ENCODE data around the gene GDAP1L1.
"Not testable (repeated sequence)": the region's sequence is repeated elsewhere in the genome, so short reads cannot be mapped to it uniquely, and the experiment has no call there.

Gene GDAP1L1

GRCh38 chr20:44221368-44221954 is 25.6 kb upstream of the GDAP1L1 start:
- no peak for DNase-seq

GRCh38 chr20:44222027-44222426 is 25.1 kb upstream of the GDAP1L1 start:
- DNase-seq: no peak

GRCh38 chr20:44222633-44223368 is 24.3 kb upstream of the GDAP1L1 start:
- DNase-seq: no peak

DNA sequence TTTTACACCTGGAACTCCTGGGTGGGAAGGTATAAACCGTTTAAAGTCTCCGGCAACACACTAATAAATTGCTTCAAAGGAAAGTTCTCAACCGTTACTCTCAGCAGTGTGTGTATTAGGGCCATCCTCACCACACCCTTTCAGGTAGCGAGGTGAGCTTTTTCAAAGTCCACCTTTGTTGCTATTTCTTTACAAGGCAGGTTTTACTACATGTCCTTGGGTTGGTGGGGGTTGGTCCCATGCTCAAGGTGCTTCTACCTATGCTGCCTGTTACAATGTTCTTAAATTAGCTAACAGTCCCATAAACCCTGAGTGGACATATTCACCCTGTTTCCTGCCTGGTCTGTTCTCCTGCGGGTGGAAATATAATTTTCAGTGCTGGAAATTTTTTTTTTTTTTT is 23.4 kb upstream of the GDAP1L1 start:
- DNase-seq: no peak

DNA sequence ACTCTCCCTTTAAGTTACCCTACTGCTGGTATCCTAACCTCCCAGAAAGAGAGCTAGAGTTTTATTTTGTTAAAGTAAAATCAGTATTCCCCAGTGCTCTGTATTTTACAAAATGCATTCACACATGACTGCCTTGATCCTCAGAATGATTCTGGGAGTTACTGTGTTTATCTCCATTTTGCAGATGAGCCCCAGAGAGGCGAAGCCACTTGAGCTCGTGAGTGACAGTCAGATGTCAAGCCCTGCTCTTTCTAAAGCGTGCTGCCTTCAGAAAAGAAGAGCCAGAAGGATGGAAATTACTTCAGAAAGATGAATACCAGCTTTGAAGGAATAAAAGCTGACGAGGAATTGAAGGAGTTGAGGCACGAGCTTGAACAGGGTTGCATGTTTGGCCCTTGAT is 22.5 kb upstream of the GDAP1L1 start:
- DNase-seq: no peak

- DNase-seq: no peak
These were observed 18.4 kb upstream of the GDAP1L1 start for GRCh38 chr20:44228465-44229258.

GRCh38 chr20:44231193-44231592 is 15.9 kb upstream of the GDAP1L1 start:
- DNase-seq: no peak

DNA sequence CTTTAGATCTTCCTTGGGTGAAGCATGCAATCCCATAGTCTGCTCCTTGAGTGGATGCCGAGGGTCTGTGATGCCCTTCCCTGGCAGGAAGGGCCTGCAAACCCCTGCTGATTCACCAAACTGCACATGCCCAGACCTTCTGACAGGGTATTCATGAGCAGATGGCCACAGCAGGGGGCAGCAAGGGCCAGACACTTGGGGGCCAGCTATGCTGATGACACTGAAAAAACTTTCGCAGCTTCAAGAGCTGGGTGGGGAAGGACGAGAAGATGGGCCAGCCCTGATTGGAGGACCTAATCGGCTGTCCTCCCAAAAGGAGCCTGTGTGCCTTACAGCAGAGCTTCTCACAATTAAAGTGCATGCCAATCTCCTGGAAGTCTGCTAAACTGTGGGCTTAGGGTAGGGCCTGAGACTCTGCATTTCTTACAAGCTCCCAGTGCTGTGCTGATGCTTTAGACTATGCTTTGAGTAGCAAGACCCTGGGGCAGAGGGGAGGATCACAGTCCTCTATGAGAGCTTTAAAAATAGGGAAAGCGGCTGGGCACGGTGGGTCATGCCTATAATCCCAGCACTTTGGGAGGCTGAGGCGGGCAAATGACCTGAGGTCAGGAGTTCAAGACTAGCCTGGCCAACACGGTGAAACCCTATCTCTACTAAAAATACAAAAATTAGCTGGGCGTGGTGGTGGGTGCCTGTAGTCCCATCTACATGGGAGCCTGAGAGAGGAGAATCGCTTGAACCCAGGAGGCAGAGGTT is 15.2 kb upstream of the GDAP1L1 start:
- no peak for DNase-seq

- not testable (repeated sequence) for DNase-seq
These were observed 14.6 kb upstream of the GDAP1L1 start for GRCh38 chr20:44232469-44232856.

DNA sequence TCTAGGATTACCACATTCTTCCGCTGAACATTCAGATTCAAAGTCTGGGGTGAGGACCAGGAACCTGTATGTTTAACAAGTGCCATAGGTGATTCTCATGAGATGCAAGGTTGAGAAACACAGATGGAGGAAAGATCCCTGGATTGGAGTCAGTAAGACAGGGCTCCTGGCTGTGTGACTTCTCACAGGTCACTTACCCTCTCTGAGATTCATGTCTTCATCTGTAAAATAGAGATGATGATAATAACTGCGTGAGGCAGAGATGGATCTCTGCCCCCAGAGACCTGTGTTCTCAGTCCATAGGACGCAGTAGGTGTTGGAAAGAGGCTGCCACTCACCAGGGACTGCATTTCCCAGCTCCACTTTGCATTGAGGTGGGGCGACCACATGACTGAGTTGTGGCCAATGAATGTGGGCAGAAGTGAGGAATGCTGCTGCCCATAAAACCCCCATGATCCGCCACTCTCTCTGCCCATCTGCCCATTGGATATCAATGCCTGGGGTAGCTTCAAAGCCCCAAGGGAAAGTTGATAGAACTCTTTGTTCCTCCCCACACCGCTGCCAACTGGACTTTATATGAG is 13.6 kb upstream of the GDAP1L1 start:
- DNase-seq: no peak

GRCh38 chr20:44234566-44235317 is 12.4 kb upstream of the GDAP1L1 start:
- no peak for DNase-seq

DNA sequence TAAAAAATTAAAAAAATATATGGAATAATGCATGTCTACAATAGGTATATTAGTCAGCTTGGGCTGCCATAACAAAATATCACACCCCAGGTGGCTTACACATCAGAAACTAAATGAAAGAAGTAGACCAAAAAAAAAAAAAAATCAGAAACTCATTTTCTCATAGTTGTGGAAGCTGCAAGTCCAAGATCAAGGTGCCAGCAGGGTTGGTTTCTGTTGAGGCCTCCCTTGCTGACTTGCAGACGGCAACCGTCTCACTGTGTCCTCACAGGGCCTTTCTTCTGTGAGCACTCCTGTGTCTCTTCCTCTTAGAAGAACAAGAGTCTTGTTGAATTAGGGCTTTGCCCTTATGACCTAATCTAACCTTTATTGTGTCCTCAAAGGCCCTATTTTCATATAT is 11.4 kb upstream of the GDAP1L1 start:
- DNase-seq: no peak

DNA sequence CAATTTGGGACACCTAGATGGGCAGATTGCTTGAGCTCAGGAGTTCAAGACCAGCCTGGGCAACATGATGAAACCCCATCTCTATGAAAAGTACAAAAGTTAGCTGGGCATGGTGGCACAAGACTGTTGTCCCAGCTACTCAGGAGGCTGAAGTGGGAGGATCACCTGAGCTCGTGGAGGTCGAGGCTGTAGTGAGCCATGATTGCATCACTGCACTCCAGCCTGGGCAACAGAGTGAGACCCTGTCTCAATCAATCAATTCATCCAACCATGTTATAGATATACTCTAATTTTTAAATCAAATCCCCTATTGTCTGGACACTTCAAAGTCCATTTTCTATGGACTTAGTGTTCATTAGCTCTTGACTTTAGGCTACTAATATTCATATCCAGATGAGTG is 10.3 kb upstream of the GDAP1L1 start:
- DNase-seq: not testable (repeated sequence)

DNA sequence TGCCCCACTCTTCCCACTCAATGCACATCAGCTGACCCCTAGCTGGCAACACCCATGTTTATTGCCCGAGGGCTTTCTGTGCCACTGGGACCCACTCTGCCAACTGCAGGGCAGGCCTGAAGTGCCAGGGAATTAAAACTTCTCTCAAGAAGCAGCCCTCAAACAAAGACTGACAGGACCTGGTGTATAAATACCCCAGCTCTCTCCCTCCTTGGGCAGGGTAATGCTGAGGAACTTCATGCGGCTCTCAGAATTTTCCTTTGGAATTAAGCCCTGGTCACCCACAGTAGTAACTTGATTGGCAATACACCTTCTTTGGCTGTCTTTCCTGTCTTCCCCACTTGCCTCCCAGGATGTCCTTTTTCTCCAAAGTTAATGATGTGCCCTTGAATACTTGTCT is 5.3 kb upstream of the GDAP1L1 start:
- no peak for DNase-seq

DNA sequence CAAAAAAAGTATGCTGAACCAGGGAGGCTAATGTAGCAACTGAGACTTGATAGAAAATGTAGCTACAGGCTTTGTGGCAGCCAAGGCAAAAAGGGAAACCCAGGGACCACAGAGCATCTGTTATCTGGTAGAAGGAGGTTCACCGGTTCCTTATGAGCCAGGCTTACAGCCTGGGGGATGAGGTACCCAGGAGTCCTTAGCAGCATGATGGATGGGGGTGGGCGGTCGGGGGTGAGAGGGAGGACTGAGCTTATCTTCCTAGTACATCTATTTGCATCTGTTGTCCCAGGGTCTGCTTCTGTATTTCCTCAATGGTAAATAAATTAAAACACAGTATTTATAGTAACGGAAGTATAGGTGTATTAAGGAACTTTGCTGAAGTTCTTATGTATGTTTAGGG is 1.1 kb upstream of the GDAP1L1 start:
- DNase-seq: no peak

DNA sequence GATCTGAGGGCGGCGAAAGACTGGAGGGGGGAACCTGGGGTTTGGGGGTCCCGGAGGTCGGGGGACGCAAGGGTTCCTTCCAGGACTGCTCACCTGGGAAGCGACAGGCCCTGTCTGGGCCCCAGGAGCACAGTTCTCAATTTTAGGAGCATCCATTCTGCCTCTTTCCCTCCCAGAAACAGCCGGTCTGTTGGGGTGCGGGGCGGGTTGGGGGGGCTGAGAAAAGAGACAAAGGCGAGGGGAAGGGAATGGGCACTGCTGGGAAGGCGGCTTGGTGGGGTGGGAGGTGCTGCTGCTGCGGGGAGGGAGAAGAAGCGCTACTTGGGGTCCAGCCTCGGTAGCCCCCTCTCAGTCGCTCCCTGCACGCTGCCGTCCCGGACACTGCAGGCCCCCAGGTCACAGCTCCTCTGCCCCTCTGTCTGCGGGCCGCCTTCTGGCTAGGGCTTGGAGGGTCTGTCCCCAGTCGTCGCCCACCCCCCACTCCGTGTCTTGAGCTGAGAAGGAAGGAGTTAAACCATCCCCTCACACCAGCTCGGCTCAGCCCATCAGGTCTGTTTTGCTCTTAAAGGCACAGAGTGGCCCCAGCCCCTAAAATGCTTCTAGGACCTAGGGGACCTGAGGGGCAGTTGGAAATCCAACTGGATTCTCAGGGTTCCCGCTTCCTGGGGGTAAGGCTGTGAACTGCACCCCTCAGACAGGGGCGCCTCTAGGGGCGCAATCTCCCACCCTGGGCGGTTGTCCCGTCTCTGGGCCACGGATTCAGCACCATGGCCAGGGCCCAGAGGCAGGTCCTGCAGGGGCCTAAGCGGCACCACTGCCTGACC is 690 bp downstream of the GDAP1L1 start:
- peak; percentile 46 to 56 for DNase-seq

- no peak for DNase-seq
These were observed 1.3 kb downstream of the GDAP1L1 start for GRCh38 chr20:44248410-44248759.

- DNase-seq: no peak
These were observed 4.2 kb downstream of the GDAP1L1 start for GRCh38 chr20:44251284-44251683.

DNA sequence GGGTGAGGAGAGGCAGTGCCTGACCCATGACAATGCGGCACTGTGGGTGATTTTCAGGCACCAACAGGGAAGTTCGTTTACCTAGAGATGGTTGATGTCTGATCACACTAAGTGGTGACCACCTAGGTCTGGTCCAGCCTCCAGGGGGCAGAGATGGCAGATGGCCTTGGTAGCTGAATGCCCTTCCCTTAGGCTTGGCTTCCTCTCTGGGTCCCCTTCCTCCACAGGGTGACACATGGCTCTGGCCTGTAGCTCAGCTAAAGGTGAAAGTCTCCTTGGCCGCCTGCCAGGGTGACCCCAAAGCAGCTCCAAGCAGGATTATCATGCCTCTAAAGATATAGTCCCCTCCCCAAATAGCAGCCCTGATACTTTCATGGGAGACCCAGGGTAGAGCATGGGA is 6.4 kb downstream of the GDAP1L1 start:
- no peak for DNase-seq

GRCh38 chr20:44254073-44254472 is 7.0 kb downstream of the GDAP1L1 start:
- DNase-seq: no peak

GRCh38 chr20:44255942-44256341 is 8.8 kb downstream of the GDAP1L1 start:
- no peak for DNase-seq

Measured in activated T-cell treated with anti-CD3 and anti-CD28 coated beads, Interleukin-2, amount 50 U/mL, for 48 hours (primary cell).